ENCODE results near the gene DGUOK.

Gene DGUOK

GRCh38 chr2:73891276-73891901 is 35.3 kb upstream of the DGUOK start:
- no peaks in the 10 kb centered on the region for H3K27me3 ChIP-seq (ENCODE audit: control insufficient read depth in 2 of 2, insufficient read depth in 2 of 2, low read length in 2 of 2)
- no peak overlapping the region for H3K9ac ChIP-seq (ENCODE audit: low read depth in 1 of 2, low read length in 2 of 2)
- no peaks in the 10 kb centered on the region for H3K9me3 ChIP-seq (ENCODE audit: control insufficient read depth in 2 of 2, low read length in 2 of 2)
- no peaks in the 10 kb centered on the region for H3K36me3 ChIP-seq (ENCODE audit: control insufficient read depth in 2 of 2, insufficient read depth in 2 of 2, low read length in 2 of 2)
- H3K27ac ChIP-seq (ENCODE audit: low read depth in 2 of 2, low read length in 2 of 2), result peak overlapping the region; percentile 5 to 72
- no peaks in the 10 kb centered on the region for H3K4me1 ChIP-seq (ENCODE audit: control insufficient read depth in 2 of 2, insufficient read depth in 2 of 2, low read length in 2 of 2)
- H3K4me3 ChIP-seq (ENCODE audit: low read length in 2 of 2), result no peak overlapping the region

- Histone ChIP-seq H3K9me3 (ENCODE audit: control insufficient read depth in 2 of 2, low read length in 2 of 2) (no peaks in the 10 kb centered on the region), H3K4me3 (ENCODE audit: low read length in 2 of 2) (peak within 1 kb of the TSS; percentile 2 to 72), H3K9ac (ENCODE audit: low read depth in 1 of 2, low read length in 2 of 2) (peak within 1 kb of the TSS; percentile 10 to 33), H3K4me1 (ENCODE audit: control insufficient read depth in 2 of 2, insufficient read depth in 2 of 2, low read length in 2 of 2) (peaks cover 0 to 3% of the 10 kb centered on the region in 2 donors), H3K36me3 (ENCODE audit: control insufficient read depth in 2 of 2, insufficient read depth in 2 of 2, low read length in 2 of 2) (no peaks in the 10 kb centered on the region), H3K27me3 (ENCODE audit: control insufficient read depth in 2 of 2, insufficient read depth in 2 of 2, low read length in 2 of 2) (no peaks in the 10 kb centered on the region), H3K27ac (ENCODE audit: low read depth in 2 of 2, low read length in 2 of 2) (peak within 1 kb of the TSS; percentile 77 to 81)
These were observed 33.9 kb upstream of the DGUOK start, which contains the start of gene ACTG2 for GRCh38 chr2:73892631-73893329. Gene ACTG2, plus strand, starts transcription at chr2:73893008. Its CDS starts 8,304 bp downstream, at chr2:73901312.

- H3K9ac ChIP-seq (ENCODE audit: low read depth in 1 of 2, low read length in 2 of 2), result peak overlapping the region; percentile 21 to 56
- H3K4me1 ChIP-seq (ENCODE audit: control insufficient read depth in 2 of 2, insufficient read depth in 2 of 2, low read length in 2 of 2), result peaks cover 2 to 4% of the 10 kb centered on the region in 2 donors
- H3K36me3 ChIP-seq (ENCODE audit: control insufficient read depth in 2 of 2, insufficient read depth in 2 of 2, low read length in 2 of 2), result no peaks in the 10 kb centered on the region
- no peaks in the 10 kb centered on the region for H3K9me3 ChIP-seq (ENCODE audit: control insufficient read depth in 2 of 2, low read length in 2 of 2)
- H3K27me3 ChIP-seq (ENCODE audit: control insufficient read depth in 2 of 2, insufficient read depth in 2 of 2, low read length in 2 of 2), result no peaks in the 10 kb centered on the region
- peak overlapping the region; percentile 77 to 81 for H3K27ac ChIP-seq (ENCODE audit: low read depth in 2 of 2, low read length in 2 of 2)
- peak overlapping the region; percentile 2 to 72 for H3K4me3 ChIP-seq (ENCODE audit: low read length in 2 of 2)
These were observed 32.8 kb upstream of the DGUOK start for GRCh38 chr2:73893764-73894474.

GRCh38 chr2:73894475-73894850 is 32.2 kb upstream of the DGUOK start:
- Histone ChIP-seq H3K27ac (ENCODE audit: low read depth in 2 of 2, low read length in 2 of 2) (peak overlapping the region; percentile 77 to 81), H3K4me3 (ENCODE audit: low read length in 2 of 2) (peak overlapping the region; percentile 21 to 72), H3K36me3 (ENCODE audit: control insufficient read depth in 2 of 2, insufficient read depth in 2 of 2, low read length in 2 of 2) (no peaks in the 10 kb centered on the region), H3K9me3 (ENCODE audit: control insufficient read depth in 2 of 2, low read length in 2 of 2) (no peaks in the 10 kb centered on the region), H3K9ac (ENCODE audit: low read depth in 1 of 2, low read length in 2 of 2) (peak overlapping the region; percentile 21 to 56), H3K4me1 (ENCODE audit: control insufficient read depth in 2 of 2, insufficient read depth in 2 of 2, low read length in 2 of 2) (peaks cover 2 to 4% of the 10 kb centered on the region in 2 donors), H3K27me3 (ENCODE audit: control insufficient read depth in 2 of 2, insufficient read depth in 2 of 2, low read length in 2 of 2) (no peaks in the 10 kb centered on the region)

- H3K4me3 ChIP-seq (ENCODE audit: low read length in 2 of 2), result peak overlapping the region; percentile 21 to 72
- no peaks in the 10 kb centered on the region for H3K27me3 ChIP-seq (ENCODE audit: control insufficient read depth in 2 of 2, insufficient read depth in 2 of 2, low read length in 2 of 2)
- H3K4me1 ChIP-seq (ENCODE audit: control insufficient read depth in 2 of 2, insufficient read depth in 2 of 2, low read length in 2 of 2), result peaks cover 2 to 4% of the 10 kb centered on the region in 2 donors
- H3K27ac ChIP-seq (ENCODE audit: low read depth in 2 of 2, low read length in 2 of 2), result peak overlapping the region; percentile 77 to 81
- no peaks in the 10 kb centered on the region for H3K9me3 ChIP-seq (ENCODE audit: control insufficient read depth in 2 of 2, low read length in 2 of 2)
- peak overlapping the region in 1 of 2 donors; percentile 56 for H3K9ac ChIP-seq (ENCODE audit: low read depth in 1 of 2, low read length in 2 of 2)
- H3K36me3 ChIP-seq (ENCODE audit: control insufficient read depth in 2 of 2, insufficient read depth in 2 of 2, low read length in 2 of 2), result no peaks in the 10 kb centered on the region
These were observed 31.8 kb upstream of the DGUOK start for GRCh38 chr2:73894877-73895276.

GRCh38 chr2:73895473-73895872 is 31.2 kb upstream of the DGUOK start:
- H3K9ac ChIP-seq (ENCODE audit: low read depth in 1 of 2, low read length in 2 of 2), result no peak overlapping the region
- no peaks in the 10 kb centered on the region for H3K9me3 ChIP-seq (ENCODE audit: control insufficient read depth in 2 of 2, low read length in 2 of 2)
- peaks cover 2 to 4% of the 10 kb centered on the region in 2 donors for H3K4me1 ChIP-seq (ENCODE audit: control insufficient read depth in 2 of 2, insufficient read depth in 2 of 2, low read length in 2 of 2)
- H3K36me3 ChIP-seq (ENCODE audit: control insufficient read depth in 2 of 2, insufficient read depth in 2 of 2, low read length in 2 of 2), result no peaks in the 10 kb centered on the region
- no peak overlapping the region for H3K27ac ChIP-seq (ENCODE audit: low read depth in 2 of 2, low read length in 2 of 2)
- no peaks in the 10 kb centered on the region for H3K27me3 ChIP-seq (ENCODE audit: control insufficient read depth in 2 of 2, insufficient read depth in 2 of 2, low read length in 2 of 2)
- H3K4me3 ChIP-seq (ENCODE audit: low read length in 2 of 2), result peak overlapping the region in 1 of 2 donors; percentile 72

- H3K36me3 ChIP-seq (ENCODE audit: control insufficient read depth in 2 of 2, insufficient read depth in 2 of 2, low read length in 2 of 2), result no peaks in the 10 kb centered on the region
- peak overlapping the region; percentile 30 to 68 for H3K27ac ChIP-seq (ENCODE audit: low read depth in 2 of 2, low read length in 2 of 2)
- H3K27me3 ChIP-seq (ENCODE audit: control insufficient read depth in 2 of 2, insufficient read depth in 2 of 2, low read length in 2 of 2), result no peaks in the 10 kb centered on the region
- no peaks in the 10 kb centered on the region for H3K9me3 ChIP-seq (ENCODE audit: control insufficient read depth in 2 of 2, low read length in 2 of 2)
- peaks cover 2 to 4% of the 10 kb centered on the region in 2 donors for H3K4me1 ChIP-seq (ENCODE audit: control insufficient read depth in 2 of 2, insufficient read depth in 2 of 2, low read length in 2 of 2)
- H3K9ac ChIP-seq (ENCODE audit: low read depth in 1 of 2, low read length in 2 of 2), result peak overlapping the region; percentile 14 to 24
- H3K4me3 ChIP-seq (ENCODE audit: low read length in 2 of 2), result peak overlapping the region; percentile 14 to 59
These were observed 30.1 kb upstream of the DGUOK start for GRCh38 chr2:73896362-73897239.

GRCh38 chr2:73897240-73897583 is 29.5 kb upstream of the DGUOK start:
- Histone ChIP-seq H3K27me3 (ENCODE audit: control insufficient read depth in 2 of 2, insufficient read depth in 2 of 2, low read length in 2 of 2) (peaks cover 0 to 3% of the 10 kb centered on the region in 2 donors), H3K27ac (ENCODE audit: low read depth in 2 of 2, low read length in 2 of 2) (peak overlapping the region; percentile 30 to 68), H3K36me3 (ENCODE audit: control insufficient read depth in 2 of 2, insufficient read depth in 2 of 2, low read length in 2 of 2) (no peaks in the 10 kb centered on the region), H3K9me3 (ENCODE audit: control insufficient read depth in 2 of 2, low read length in 2 of 2) (no peaks in the 10 kb centered on the region), H3K4me1 (ENCODE audit: control insufficient read depth in 2 of 2, insufficient read depth in 2 of 2, low read length in 2 of 2) (peaks cover 2 to 4% of the 10 kb centered on the region in 2 donors), H3K4me3 (ENCODE audit: low read length in 2 of 2) (peak overlapping the region; percentile 14 to 44), H3K9ac (ENCODE audit: low read depth in 1 of 2, low read length in 2 of 2) (peak overlapping the region in 1 of 2 donors; percentile 14)

- H3K27ac ChIP-seq (ENCODE audit: low read depth in 2 of 2, low read length in 2 of 2), result peak overlapping the region; percentile 30 to 68
- peaks cover 2 to 4% of the 10 kb centered on the region in 2 donors for H3K4me1 ChIP-seq (ENCODE audit: control insufficient read depth in 2 of 2, insufficient read depth in 2 of 2, low read length in 2 of 2)
- no peak overlapping the region for H3K9ac ChIP-seq (ENCODE audit: low read depth in 1 of 2, low read length in 2 of 2)
- H3K9me3 ChIP-seq (ENCODE audit: control insufficient read depth in 2 of 2, low read length in 2 of 2), result no peaks in the 10 kb centered on the region
- H3K4me3 ChIP-seq (ENCODE audit: low read length in 2 of 2), result peak overlapping the region in 1 of 2 donors; percentile 44
- peaks cover 0 to 3% of the 10 kb centered on the region in 2 donors for H3K27me3 ChIP-seq (ENCODE audit: control insufficient read depth in 2 of 2, insufficient read depth in 2 of 2, low read length in 2 of 2)
- no peaks in the 10 kb centered on the region for H3K36me3 ChIP-seq (ENCODE audit: control insufficient read depth in 2 of 2, insufficient read depth in 2 of 2, low read length in 2 of 2)
These were observed 28.7 kb upstream of the DGUOK start for GRCh38 chr2:73897934-73898333.

Measured in mucosa of rectum (tissue), 2 donors.